Stomach (tissue), 4 donors: ENCODE measurements around the gene TAGLN2.
"Not testable (repeated sequence)": the region's sequence is repeated elsewhere in the genome, so short reads cannot be mapped to it uniquely, and the experiment has no call there.

Experiments
- CTCF ChIP-seq, 7 experiments: fragments of 450-650 bp in 4 of 7; fragments of 200-600 bp in 3 of 7; sonication (generic) in 3 of 7; IDR thresholded peaks; one replicate each; pipeline ENCODE4 v1.5.1; 2016 to 2019; ENCODE audit warnings: antibody characterized with exemption in 7 of 7, control low read depth in 2 of 7, mild to moderate bottlenecking in 1 of 7
- EP300 ChIP-seq: sonication (generic); formaldehyde crosslinking; IDR thresholded peaks from one replicate; pipeline ENCODE4 v1.6.1; 2017; ENCODE audit warnings: antibody characterized with exemption
- POLR2AphosphoS5 ChIP-seq, 3 donors: sonication (generic); formaldehyde crosslinking; IDR thresholded peaks; one replicate each; pipeline ENCODE4 v1.6.1; 2016; ENCODE audit warnings: antibody characterized with exemption in 3 of 3

- not testable (repeated sequence) for TF ChIP-seq CTCF (IDR thresholded peaks at IDR 0.05); POLR2AphosphoS5 (IDR thresholded peaks at IDR 0.05); EP300
These were observed 21.3 kb downstream of the TAGLN2 start for GRCh38 chr1:159904036-159904435.
